ENCODE measurements around the gene KCNMA1.
A peak's percentile ranks its signal among the peaks of the same experiment; 100 is the strongest.

The KCNMA1 gene

GRCh38 chr10:77259171-77259874, 378.3 kb downstream of the KCNMA1 start:
- no peak for DNase-seq (ENCODE audit: extremely low read depth, low read depth)
- TF ChIP-seq CTCF (IDR thresholded peaks at IDR 0.05; ENCODE audit: low read depth, low read length) = no peak

GRCh38 chr10:77256346-77256745, 381.3 kb downstream of the KCNMA1 start:
- TF ChIP-seq CTCF (IDR thresholded peaks at IDR 0.05; ENCODE audit: low read depth, low read length) = no peak
- DNase-seq (ENCODE audit: extremely low read depth, low read depth) = no peak

GRCh38 chr10:77253556-77254064, 384.0 kb downstream of the KCNMA1 start:
- no peak for DNase-seq (ENCODE audit: extremely low read depth, low read depth)
- no peak for TF ChIP-seq CTCF (IDR thresholded peaks at IDR 0.05; ENCODE audit: low read depth, low read length)

GRCh38 chr10:77253147-77253545, 384.5 kb downstream of the KCNMA1 start:
- no peak for TF ChIP-seq CTCF (IDR thresholded peaks at IDR 0.05; ENCODE audit: low read depth, low read length)
- DNase-seq (ENCODE audit: extremely low read depth, low read depth) = no peak

- DNase-seq (ENCODE audit: extremely low read depth, low read depth) = no peak
- TF ChIP-seq CTCF (IDR thresholded peaks at IDR 0.05; ENCODE audit: low read depth, low read length) = no peak
These were observed 385.0 kb downstream of the KCNMA1 start for GRCh38 chr10:77252380-77253146.

- peak; percentile 73 for TF ChIP-seq CTCF (IDR thresholded peaks at IDR 0.05; ENCODE audit: low read depth, low read length)
- no peak for DNase-seq (ENCODE audit: extremely low read depth, low read depth)
These were observed 386.2 kb downstream of the KCNMA1 start for GRCh38 chr10:77251297-77252013.

All from AG09319 (cell line).